ENCODE data around the gene LRFN3. TPM values are rescaled to one million over a fixed set of nuclear protein-coding genes. Genes with fewer than 3 reads are reported as not detected.

Gene LRFN3
- total and polyA plus RNA-seq, 4 experiments from 2014 or later: 0.45 to 16.3 (median 9.0) TPM

- peaks cover 17 to 47% (median 27%) of the 10 kb centered on the region in 4 donors for H3K4me1 Mint-ChIP-seq
- ChIA-PET CTCF (ENCODE audit: partially characterized antibody) (interaction anchor here (0.6 to 1.2 kb wide), 2 partner anchors 31 to 167 kb away, joined by 3 to 6 read pairs; no protein-coding TSS in a partner anchor), POLR2A (ENCODE audit: partially characterized antibody) (interaction anchor here (1.5 to 2.8 kb wide), 2 partner anchors 78 to 180 kb away, joined by 3 to 11 read pairs; no protein-coding TSS in a partner anchor)
- no peak overlapping the region for H3K27ac ChIP-seq (ENCODE audit: low read depth, low read length)
- peaks cover 0 to 3% of the 10 kb centered on the region in 2 donors for H3K27me3 Mint-ChIP-seq
- H3K36me3 Mint-ChIP-seq: no peaks in the 10 kb centered on the region
- intact Hi-C loops (cut with micrococcal nuclease): no loop called here
- H3K27me3 ChIP-seq (ENCODE audit: insufficient read depth, low read length): no peaks in the 10 kb centered on the region
- H3K36me3 ChIP-seq (ENCODE audit: insufficient read depth, low read length): no peaks in the 10 kb centered on the region
- H3K9me3 Mint-ChIP-seq: peaks cover 0 to 5% (median 0%) of the 10 kb centered on the region in 8 donors
- peaks cover 36% of the 10 kb centered on the region for H3K4me1 ChIP-seq (ENCODE audit: insufficient read depth, low read length)
- peak overlapping the region; percentile 48 to 74 (median 60) for H3K4me3 Mint-ChIP-seq
- H3K4me3 ChIP-seq (ENCODE audit: low read length in 2 of 2): no peak overlapping the region
- H3K9me3 ChIP-seq (ENCODE audit: control insufficient read depth in 1 of 2, low read length in 2 of 2): no peaks in the 10 kb centered on the region
- H3K27ac Mint-ChIP-seq: peak overlapping the region in 2 of 7 donors; percentile 38 to 42
- DNase-seq: no peak
Measured at GRCh38 chr19:35960432-35960972, 24.3 kb downstream of the LRFN3 start.

- Histone ChIP-seq H3K4me3 (ENCODE audit: low read length in 2 of 2) (no peak overlapping the region), H3K27me3 (ENCODE audit: insufficient read depth, low read length) (no peaks in the 10 kb centered on the region), H3K36me3 (ENCODE audit: insufficient read depth, low read length) (no peaks in the 10 kb centered on the region), H3K27ac (ENCODE audit: low read depth, low read length) (no peak overlapping the region), H3K9me3 (ENCODE audit: control insufficient read depth in 1 of 2, low read length in 2 of 2) (no peaks in the 10 kb centered on the region), H3K4me1 (ENCODE audit: insufficient read depth, low read length) (peaks cover 15% of the 10 kb centered on the region)
- peak in 4 of 5 donors; percentile 29 to 34 (median 31) for DNase-seq
- Mint-ChIP-seq H3K4me3 (no peak overlapping the region), H3K9me3 (no peaks in the 10 kb centered on the region), H3K27me3 (peaks cover 0 to 3% of the 10 kb centered on the region in 2 donors), H3K27ac (peak overlapping the region in 1 of 7 donors; percentile 38), H3K4me1 (peaks cover 4 to 17% (median 9%) of the 10 kb centered on the region in 4 donors), H3K36me3 (no peaks in the 10 kb centered on the region)
- intact Hi-C loops (cut with micrococcal nuclease): no loop called here
- ChIA-PET CTCF (ENCODE audit: partially characterized antibody) (no interaction called here), POLR2A (ENCODE audit: partially characterized antibody) (no interaction called here)
Measured at GRCh38 chr19:35963514-35963913, 27.3 kb downstream of the LRFN3 start.

DNA sequence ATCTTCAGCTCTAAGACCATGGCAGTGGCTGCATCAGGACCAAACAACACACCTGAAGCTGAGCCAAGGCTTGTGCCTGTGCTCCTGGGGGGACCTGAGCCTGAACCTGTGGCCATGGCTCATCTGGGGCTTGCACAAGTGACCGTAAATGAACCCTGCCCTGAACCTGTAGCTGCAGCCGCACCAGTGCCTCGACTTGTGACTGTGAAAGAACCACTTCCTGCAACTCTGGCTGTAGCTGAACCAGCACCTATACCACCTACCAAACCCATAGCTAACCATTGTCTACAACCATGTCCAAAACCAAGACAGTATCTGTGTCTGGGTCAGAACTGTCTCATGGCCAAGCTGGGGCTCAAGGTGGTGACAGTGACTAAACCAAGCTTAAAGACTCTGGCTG lies 30.6 kb downstream of the LRFN3 start:
- no peaks in the 10 kb centered on the region for H3K36me3 ChIP-seq (ENCODE audit: insufficient read depth, low read length)
- H3K9me3 Mint-ChIP-seq: no peaks in the 10 kb centered on the region
- ChIA-PET POLR2A (ENCODE audit: partially characterized antibody) (no interaction called here), CTCF (ENCODE audit: partially characterized antibody) (interaction anchor here (1.5 to 1.9 kb wide), 4 partner anchors 9 to 28 kb away, joined by 3 to 7 read pairs (median 6); no protein-coding TSS in a partner anchor)
- H3K4me1 ChIP-seq (ENCODE audit: insufficient read depth, low read length): no peaks in the 10 kb centered on the region
- peaks cover 1 to 3% of the 10 kb centered on the region in 2 donors for H3K27me3 Mint-ChIP-seq
- DNase-seq: no peak
- H3K27me3 ChIP-seq (ENCODE audit: insufficient read depth, low read length): no peaks in the 10 kb centered on the region
- H3K4me3 Mint-ChIP-seq: no peak overlapping the region
- no peak overlapping the region for H3K27ac ChIP-seq (ENCODE audit: low read depth, low read length)
- no peak overlapping the region for H3K4me3 ChIP-seq (ENCODE audit: low read length in 2 of 2)
- H3K9me3 ChIP-seq (ENCODE audit: control insufficient read depth in 1 of 2, low read length in 2 of 2): no peaks in the 10 kb centered on the region
- H3K4me1 Mint-ChIP-seq: peaks cover 2 to 12% (median 6%) of the 10 kb centered on the region in 4 donors
- intact Hi-C loops (cut with micrococcal nuclease): no loop called here
- no peaks in the 10 kb centered on the region for H3K36me3 Mint-ChIP-seq
- H3K27ac Mint-ChIP-seq: no peak overlapping the region

GRCh38 chr19:35973487-35973886 lies 37.3 kb downstream of the LRFN3 start:
- Mint-ChIP-seq H3K9me3 (no peaks in the 10 kb centered on the region), H3K27me3 (peaks cover 1 to 3% of the 10 kb centered on the region in 2 donors), H3K4me1 (peaks cover 2 to 7% (median 5%) of the 10 kb centered on the region in 4 donors), H3K27ac (no peak overlapping the region), H3K4me3 (no peak overlapping the region), H3K36me3 (no peaks in the 10 kb centered on the region)
- H3K27ac ChIP-seq (ENCODE audit: low read depth, low read length): no peak overlapping the region
- H3K9me3 ChIP-seq (ENCODE audit: control insufficient read depth in 1 of 2, low read length in 2 of 2): no peaks in the 10 kb centered on the region
- intact Hi-C loops (cut with micrococcal nuclease): no loop called here
- H3K4me3 ChIP-seq (ENCODE audit: low read length in 2 of 2): no peak overlapping the region
- H3K36me3 ChIP-seq (ENCODE audit: insufficient read depth, low read length): no peaks in the 10 kb centered on the region
- ChIA-PET POLR2A (ENCODE audit: partially characterized antibody) (no interaction called here), CTCF (ENCODE audit: partially characterized antibody) (no interaction called here)
- no peaks in the 10 kb centered on the region for H3K4me1 ChIP-seq (ENCODE audit: insufficient read depth, low read length)
- no peak for DNase-seq
- no peaks in the 10 kb centered on the region for H3K27me3 ChIP-seq (ENCODE audit: insufficient read depth, low read length)

DNA sequence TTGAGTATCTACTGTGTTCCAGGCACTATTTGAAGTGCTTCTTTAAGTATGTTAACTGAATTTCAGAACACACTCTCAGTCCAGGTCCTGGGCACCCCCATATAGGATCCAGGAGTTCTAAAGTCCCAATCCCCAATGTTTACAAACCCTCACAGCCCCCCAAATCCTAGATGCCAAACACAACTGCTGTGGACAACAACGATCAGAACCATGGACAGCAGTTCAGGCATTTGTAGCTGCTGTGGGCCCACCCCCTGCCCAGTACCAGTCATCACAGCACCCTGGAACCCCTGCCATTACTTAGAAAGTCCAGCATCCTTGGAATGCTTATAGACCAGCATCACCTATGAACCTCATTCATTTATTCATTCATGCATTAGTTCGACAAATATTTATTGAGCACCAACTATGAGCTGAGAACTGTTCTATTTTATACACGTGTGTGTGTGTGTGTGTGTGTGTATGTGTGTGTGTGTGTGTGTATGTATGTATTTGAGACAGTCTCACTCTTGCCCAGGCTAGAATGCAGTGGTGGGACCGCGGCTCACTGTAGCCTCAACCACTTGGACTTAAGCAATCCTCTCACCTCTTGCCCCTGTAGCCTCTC lies 39.5 kb downstream of the LRFN3 start:
- H3K27ac Mint-ChIP-seq: no peak overlapping the region
- H3K9me3 ChIP-seq (ENCODE audit: control insufficient read depth in 1 of 2, low read length in 2 of 2): no peaks in the 10 kb centered on the region
- DNase-seq: peak in 1 of 5 donors; percentile 18
- no peaks in the 10 kb centered on the region for H3K9me3 Mint-ChIP-seq
- no peaks in the 10 kb centered on the region for H3K36me3 ChIP-seq (ENCODE audit: insufficient read depth, low read length)
- ChIA-PET CTCF (ENCODE audit: partially characterized antibody) (no interaction called here), POLR2A (ENCODE audit: partially characterized antibody) (no interaction called here)
- H3K4me3 Mint-ChIP-seq: no peak overlapping the region
- H3K27me3 ChIP-seq (ENCODE audit: insufficient read depth, low read length): no peaks in the 10 kb centered on the region
- H3K27me3 Mint-ChIP-seq: peaks cover under 1 to 6% of the 10 kb centered on the region in 2 donors
- intact Hi-C loops (cut with micrococcal nuclease): no loop called here
- H3K27ac ChIP-seq (ENCODE audit: low read depth, low read length): no peak overlapping the region
- no peaks in the 10 kb centered on the region for H3K36me3 Mint-ChIP-seq
- H3K4me1 ChIP-seq (ENCODE audit: insufficient read depth, low read length): no peaks in the 10 kb centered on the region
- no peak overlapping the region for H3K4me3 ChIP-seq (ENCODE audit: low read length in 2 of 2)
- H3K4me1 Mint-ChIP-seq: no peaks in the 10 kb centered on the region

GRCh38 chr19:35977446-35978222 lies 41.5 kb downstream of the LRFN3 start:
- intact Hi-C loops (cut with micrococcal nuclease): no loop called here
- no peaks in the 10 kb centered on the region for H3K36me3 Mint-ChIP-seq
- no peak overlapping the region for H3K4me3 ChIP-seq (ENCODE audit: low read length in 2 of 2)
- H3K36me3 ChIP-seq (ENCODE audit: insufficient read depth, low read length): no peaks in the 10 kb centered on the region
- H3K27ac ChIP-seq (ENCODE audit: low read depth, low read length): no peak overlapping the region
- H3K4me1 ChIP-seq (ENCODE audit: insufficient read depth, low read length): no peaks in the 10 kb centered on the region
- no peaks in the 10 kb centered on the region for H3K9me3 Mint-ChIP-seq
- ChIA-PET CTCF (ENCODE audit: partially characterized antibody) (no interaction called here), POLR2A (ENCODE audit: partially characterized antibody) (no interaction called here)
- no peak for DNase-seq
- H3K27me3 Mint-ChIP-seq: peaks cover 4 to 13% of the 10 kb centered on the region in 2 donors
- no peaks in the 10 kb centered on the region for H3K4me1 Mint-ChIP-seq
- no peaks in the 10 kb centered on the region for H3K27me3 ChIP-seq (ENCODE audit: insufficient read depth, low read length)
- H3K9me3 ChIP-seq (ENCODE audit: control insufficient read depth in 1 of 2, low read length in 2 of 2): no peaks in the 10 kb centered on the region
- peak overlapping the region in 1 of 7 donors; percentile 22 for H3K27ac Mint-ChIP-seq
- no peak overlapping the region for H3K4me3 Mint-ChIP-seq

- Mint-ChIP-seq H3K4me1 (no peaks in the 10 kb centered on the region), H3K36me3 (no peaks in the 10 kb centered on the region), H3K4me3 (no peak overlapping the region), H3K27ac (no peak overlapping the region), H3K27me3 (peaks cover 5 to 13% of the 10 kb centered on the region in 2 donors), H3K9me3 (no peaks in the 10 kb centered on the region)
- no peaks in the 10 kb centered on the region for H3K4me1 ChIP-seq (ENCODE audit: insufficient read depth, low read length)
- DNase-seq: no peak
- intact Hi-C loops (cut with micrococcal nuclease): no loop called here
- POLR2A ChIA-PET (ENCODE audit: partially characterized antibody): no interaction called here
- no peak overlapping the region for H3K4me3 ChIP-seq (ENCODE audit: low read length in 2 of 2)
- CTCF ChIA-PET (ENCODE audit: partially characterized antibody): no interaction called here
- H3K36me3 ChIP-seq (ENCODE audit: insufficient read depth, low read length): no peaks in the 10 kb centered on the region
- no peak overlapping the region for H3K27ac ChIP-seq (ENCODE audit: low read depth, low read length)
- H3K9me3 ChIP-seq (ENCODE audit: control insufficient read depth in 1 of 2, low read length in 2 of 2): no peaks in the 10 kb centered on the region
- H3K27me3 ChIP-seq (ENCODE audit: insufficient read depth, low read length): no peaks in the 10 kb centered on the region
Measured at GRCh38 chr19:35978271-35978670, 42.1 kb downstream of the LRFN3 start.

All from CD4-positive, alpha-beta memory T cell (primary cell).